Ovary (tissue), 9 donors: ENCODE measurements around the gene PRKD3. TPM values are rescaled to one million over a fixed set of nuclear protein-coding genes. Genes with fewer than 3 reads are reported as not detected.
"Not testable (repeated sequence)": the region's sequence is repeated elsewhere in the genome, so short reads cannot be mapped to it uniquely, and the experiment has no call there.

Experiments used
- DNase-seq, 5 donors: peaks; one replicate each; pipeline ENCODE4 v3.0.0-alpha.2; 2019 to 2020
- H3K27ac ChIP-seq, 2 donors: fragments of 200-600 bp; one replicate each; pipeline versions ENCODE4 v1.5.1 to v1.8.0; 2019 to 2022
- H3K27me3 ChIP-seq: fragments of 200-600 bp; one replicate; pipeline ENCODE4 v1.8.0; 2022
- H3K36me3 ChIP-seq: fragments of 200-600 bp; sonication (generic); one replicate; pipeline ENCODE4 v1.5.1; 2019
- H3K4me1 ChIP-seq: one replicate; pipeline ENCODE4 v1.8.1; 2013; ENCODE audit warnings: mild to moderate bottlenecking, moderate library complexity; ENCODE audit not compliant: insufficient read depth
- H3K4me3 ChIP-seq: fragments of 200-600 bp; sonication (generic); one replicate; pipeline ENCODE4 v1.5.1; 2017
- H3K9me3 ChIP-seq, 2 donors: fragments of 200-600 bp in 1 of 2; sonication (generic) in 1 of 2; one replicate each; pipeline versions ENCODE4 v1.5.1 to v1.8.1; 2013 to 2019; ENCODE audit warnings: mild to moderate bottlenecking in 1 of 2, moderate library complexity in 1 of 2
- CTCF ChIP-seq, 3 donors: fragments of 450-650 bp in 2 of 3; fragments of 200-600 bp in 1 of 3; IDR thresholded peaks; one replicate each; pipeline versions ENCODE4 v1.5.1 to v1.8.0; 2016 to 2022; ENCODE audit warnings: antibody characterized with exemption in 3 of 3, mild to moderate bottlenecking in 1 of 3
- EP300 ChIP-seq: sonication (generic); formaldehyde crosslinking; IDR thresholded peaks from one replicate; pipeline ENCODE4 v1.6.1; 2017; ENCODE audit warnings: antibody characterized with exemption
- POLR2A ChIP-seq: fragments of 450-650 bp; IDR thresholded peaks from one replicate; pipeline ENCODE4 v1.6.1; 2017; ENCODE audit warnings: antibody characterized with exemption, mild to moderate bottlenecking, moderate library complexity
- WGBS, 3 donors: extraction: QIAGEN DNeasy Blood & Tissue Kit in 1 of 3; methylation state at CpG; one replicate each; pipeline versions ENCODE4 v1.1.5 to v1.1.7; 2013 to 2017; 5-methylcytosine and 5-hydroxymethylcytosine counted together
- intact Hi-C, 4 donors: fragments of 100-400 bp; cut with DNase I; formaldehyde crosslinking; loops; one replicate each; pipeline versions ENCODE4 v1.11.0 to v1.15.1; 2022 to 2023
- polyA plus RNA-seq, 2 donors: library from polyadenylated mRNA; stranded (reverse); fragments of 200-250 nt in 1 of 2; fragments of 350-450 nt in 1 of 2; fragmentation: Illumina TruSeq in 1 of 2; extraction: RNeasy Lipid Tissue Mini Kit (QIAGEN cat#74804) in 1 of 2; gene quantifications; one replicate each; pipeline ENCODE4 v1.2.3, GENCODE V29; 2013 to 2014
- total RNA-seq, 7 donors: library from RNA; depleted of rRNA in 2 of 7; stranded (reverse); fragments of >200 nt in 2 of 7; fragmentation: NEBNext Ultra II Directional in 3 of 7; extraction: Animal tissue kit (Norgen Biotek cat#: 25700) in 3 of 7; gene quantifications; one replicate each; pipeline versions ENCODE4 v1.1.0 to v1.2.4, GENCODE V29; 2016 to 2023
- donor health status: DM: no; HTN: no; CAD: no; lungs with moderate emphysema.
- donor health status: DM: no; HTN: no; CAD: no.
- donor health status: Bipolar disorder and iron deficiency.
- donor health status: DM: yes; HTN: yes; CAD: no.
- donor health status: DM: no; HTN: no; CAD: no.
- donor health status: DM: yes; HTN: yes; CAD: no.

Gene PRKD3
- total and polyA plus RNA-seq, 9 donors, result 13.7 to 48.8 (median 38.5) TPM

- intact Hi-C loops, result no loop called here
- Histone ChIP-seq H3K27ac (no peak overlapping the region), H3K36me3 (no peaks in the 10 kb centered on the region), H3K4me3 (no peak overlapping the region), H3K27me3 (no peaks in the 10 kb centered on the region), H3K9me3 (no peaks in the 10 kb centered on the region), H3K4me1 (no peaks in the 10 kb centered on the region)
- TF ChIP-seq POLR2A, result no peak
- 92 to 96% (median 95%) methylated on average over 1 of the region's 1 CpG for WGBS, 3 donors
- no peak for DNase-seq
Measured at GRCh38 chr2:37295469-37296073, 29.1 kb downstream of the PRKD3 start.

GRCh38 chr2:37294858-37295257, 29.8 kb downstream of the PRKD3 start:
- 96 to 99% (median 97%) methylated on average over 2 of the region's 2 CpGs for WGBS, 3 donors

GRCh38 chr2:37291680-37292079, 33.0 kb downstream of the PRKD3 start:
- no peaks in the 10 kb centered on the region for H3K4me1 ChIP-seq
- H3K27me3 ChIP-seq, result no peaks in the 10 kb centered on the region
- no peaks in the 10 kb centered on the region for H3K36me3 ChIP-seq
- no peaks in the 10 kb centered on the region for H3K9me3 ChIP-seq
- DNase-seq, result no peak
- 94 to 100% (median 97%) methylated on average over 2 of the region's 2 CpGs for WGBS, 3 donors
- H3K27ac ChIP-seq, result no peak overlapping the region
- TF ChIP-seq POLR2A (no peak), CTCF (IDR thresholded peaks at IDR 0.05) (no peak), EP300 (no peak)
- intact Hi-C loops, result no loop called here
- H3K4me3 ChIP-seq, result no peak overlapping the region

More at GRCh38 chr2:37294858-37295257, 29.8 kb downstream of the PRKD3 start:
- H3K27me3 ChIP-seq, H3K27ac ChIP-seq, H3K36me3 ChIP-seq, H3K4me3 ChIP-seq, H3K4me1 ChIP-seq, H3K9me3 ChIP-seq, DNase-seq, intact Hi-C loops: not testable (repeated sequence)

GRCh38 chr2:37287966-37288365, 36.7 kb downstream of the PRKD3 start:
- no peaks in the 10 kb centered on the region for H3K27me3 ChIP-seq
- no peak overlapping the region for H3K4me3 ChIP-seq
- WGBS, 3 donors, result 85 to 89% (median 89%) methylated on average over 2 of the region's 2 CpGs
- intact Hi-C loops, result no loop called here
- H3K27ac ChIP-seq, result no peak overlapping the region
- DNase-seq, result no peak
- H3K36me3 ChIP-seq, result no peaks in the 10 kb centered on the region
- no peaks in the 10 kb centered on the region for H3K9me3 ChIP-seq
- TF ChIP-seq CTCF (IDR thresholded peaks at IDR 0.05) (no peak), POLR2A (no peak), EP300 (no peak)
- no peaks in the 10 kb centered on the region for H3K4me1 ChIP-seq

- DNase-seq, result no peak
- Histone ChIP-seq H3K27me3 (no peaks in the 10 kb centered on the region), H3K4me3 (no peak overlapping the region), H3K9me3 (no peaks in the 10 kb centered on the region), H3K36me3 (no peaks in the 10 kb centered on the region), H3K4me1 (no peaks in the 10 kb centered on the region), H3K27ac (no peak overlapping the region)
- intact Hi-C loops, result no loop called here
- TF ChIP-seq CTCF (IDR thresholded peaks at IDR 0.05), result no peak
- no peak for TF ChIP-seq EP300
- no peak for TF ChIP-seq POLR2A
Measured at GRCh38 chr2:37284381-37284780, 40.3 kb downstream of the PRKD3 start.
